KG1 (cell line): Measurements from ENCODE around the gene ZNF670.

Experiments used
- DNase-seq: peaks from one replicate; lab custom pipeline; 2025; lab: John Stamatoyannopoulos, UW

ZNF670 gene

GRCh38 chr1:247103859-247104591 lies 25.4 kb upstream of the ZNF670 start, which contains the start of gene ZNF669:
Gene ZNF669, minus strand, starts transcription at chr1:247104356. Its CDS starts 157 bp downstream, at chr1:247104199.
- peak; percentile 83 for DNase-seq

- no peak for DNase-seq
Observed at GRCh38 chr1:247102381-247102780, 23.8 kb upstream of the ZNF670 start.

DNA sequence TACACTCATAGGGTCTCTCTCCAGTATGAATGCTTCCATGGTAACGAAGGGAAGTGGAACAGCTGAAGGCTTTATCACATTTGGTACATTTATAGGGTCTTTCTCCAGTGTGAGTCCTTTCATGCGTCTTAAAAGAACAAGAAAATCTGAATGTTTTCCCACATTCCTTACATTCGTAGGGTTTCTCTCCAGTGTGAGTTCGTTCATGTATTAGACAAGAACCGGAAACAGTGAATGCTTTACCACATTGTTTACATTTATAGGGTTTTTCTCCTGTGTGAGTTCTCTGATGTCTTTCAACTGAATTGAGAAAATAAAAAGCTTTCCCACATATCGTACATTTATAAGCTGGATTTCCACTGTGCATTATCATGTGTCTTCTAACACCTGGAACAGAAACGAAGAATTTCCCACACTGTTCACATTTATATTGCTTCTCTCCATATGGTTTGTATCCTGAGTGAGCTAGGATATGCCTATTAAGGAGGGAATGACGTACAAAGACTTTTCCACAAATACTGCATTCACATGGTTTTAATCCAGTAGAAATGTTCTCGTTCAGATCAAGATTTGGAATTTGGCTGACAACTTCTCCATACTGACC lies 22.2 kb upstream of the ZNF670 start:
- no peak for DNase-seq

GRCh38 chr1:247096958-247097357 lies 18.3 kb upstream of the ZNF670 start:
- no peak for DNase-seq

GRCh38 chr1:247096544-247096943 lies 17.9 kb upstream of the ZNF670 start:
- no peak for DNase-seq

DNA sequence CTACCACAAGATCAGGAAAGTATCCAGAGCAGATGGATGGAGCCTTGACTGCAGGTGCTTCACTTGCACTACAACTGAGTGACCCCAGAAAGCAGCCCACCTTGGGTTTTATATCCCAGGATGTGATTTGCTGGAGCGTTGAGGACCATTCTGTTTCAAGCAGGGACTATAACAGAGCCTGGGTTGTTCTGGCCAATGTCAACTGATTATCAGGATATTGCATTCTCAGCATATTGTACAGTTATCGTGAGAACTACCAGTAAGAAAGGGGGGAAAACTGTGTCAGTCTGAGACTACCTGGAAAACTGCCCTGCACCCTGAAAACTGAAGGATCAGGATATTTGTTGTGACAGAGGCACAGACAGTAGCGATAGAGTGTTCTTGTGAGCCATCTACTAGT lies 17.5 kb upstream of the ZNF670 start:
- DNase-seq: no peak

- DNase-seq: no peak
Observed at GRCh38 chr1:247090455-247090854, 11.8 kb upstream of the ZNF670 start.

- no peak for DNase-seq
Observed at GRCh38 chr1:247089616-247090375, 11.2 kb upstream of the ZNF670 start.

DNA sequence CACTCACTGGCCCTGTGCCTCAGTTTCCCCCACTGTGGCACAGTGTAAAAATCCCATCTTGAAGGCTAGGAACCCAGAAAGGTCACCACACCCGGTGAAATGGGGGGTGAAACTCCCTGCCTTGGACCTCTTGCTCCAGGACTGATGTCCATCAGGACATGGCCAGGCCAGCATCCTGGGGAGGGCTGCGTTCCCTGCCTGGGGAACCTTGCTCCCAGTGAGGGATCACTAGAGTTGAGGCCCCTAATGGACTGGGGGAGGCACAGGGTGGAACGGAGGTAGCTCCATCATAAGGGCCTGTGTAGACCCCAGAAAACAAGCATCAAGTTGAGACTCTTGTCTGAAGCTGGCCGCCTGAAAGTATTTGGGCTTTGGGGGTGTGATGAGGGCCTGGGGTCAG lies 10.4 kb upstream of the ZNF670 start:
- no peak for DNase-seq

DNA sequence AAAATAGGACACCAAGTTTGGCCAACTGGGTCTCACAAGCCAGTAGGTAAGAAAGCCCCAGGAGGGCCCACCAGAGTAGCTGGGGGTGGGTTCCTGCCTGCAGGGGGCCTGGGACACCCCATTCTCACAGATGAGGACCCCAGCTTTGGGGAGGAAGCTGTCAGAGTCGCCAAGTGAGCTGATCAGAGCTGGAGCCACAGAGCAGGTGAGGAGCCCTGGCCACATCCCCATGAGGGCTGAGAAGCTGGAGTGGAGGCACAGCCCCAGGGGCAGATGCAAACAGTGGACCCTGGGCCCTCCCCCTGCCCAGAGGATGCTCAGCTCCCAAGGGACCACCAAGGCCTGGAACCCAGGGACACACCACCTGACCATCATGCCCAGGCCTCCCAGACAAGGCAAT lies 8.6 kb upstream of the ZNF670 start:
- no peak for DNase-seq

- no peak for DNase-seq
Observed at GRCh38 chr1:247085310-247085709, 6.7 kb upstream of the ZNF670 start.

- no peak for DNase-seq
Observed at GRCh38 chr1:247084771-247085170, 6.2 kb upstream of the ZNF670 start.

DNA sequence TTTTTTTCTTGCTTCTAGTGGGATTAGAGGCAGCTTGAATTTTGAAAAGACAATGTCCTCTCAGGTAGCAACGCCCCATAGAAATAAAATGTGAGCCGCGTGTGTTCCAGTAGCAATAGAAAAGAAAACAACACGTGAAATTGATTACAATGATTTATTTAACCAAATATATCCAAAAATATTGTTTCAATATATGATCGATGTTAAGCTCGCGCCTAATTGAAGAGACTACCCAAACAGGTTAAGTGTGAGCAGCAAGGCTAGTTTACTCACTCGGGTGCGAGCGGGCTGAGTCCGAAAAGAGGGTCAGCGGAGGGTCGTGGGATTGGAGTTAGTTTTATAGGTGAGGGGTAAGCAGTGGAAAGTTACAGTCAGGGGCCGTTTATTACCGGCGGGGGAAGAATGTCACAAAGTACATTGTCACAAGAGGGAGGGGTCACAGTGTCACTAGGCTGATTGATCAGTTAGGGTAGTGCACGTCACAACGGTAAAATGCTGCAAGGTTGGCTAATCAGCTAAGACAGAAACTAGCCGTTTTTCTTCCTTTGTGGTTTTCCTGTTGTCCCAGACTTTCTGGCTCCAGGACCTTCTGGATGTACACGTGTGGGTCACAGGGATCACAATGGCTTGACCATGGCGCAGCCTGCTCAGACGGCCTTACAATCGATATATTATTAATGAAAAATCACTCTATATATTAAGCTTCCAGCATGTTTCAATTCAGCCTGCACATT lies 697 bp upstream of the ZNF670 start:
- no peak for DNase-seq

DNA sequence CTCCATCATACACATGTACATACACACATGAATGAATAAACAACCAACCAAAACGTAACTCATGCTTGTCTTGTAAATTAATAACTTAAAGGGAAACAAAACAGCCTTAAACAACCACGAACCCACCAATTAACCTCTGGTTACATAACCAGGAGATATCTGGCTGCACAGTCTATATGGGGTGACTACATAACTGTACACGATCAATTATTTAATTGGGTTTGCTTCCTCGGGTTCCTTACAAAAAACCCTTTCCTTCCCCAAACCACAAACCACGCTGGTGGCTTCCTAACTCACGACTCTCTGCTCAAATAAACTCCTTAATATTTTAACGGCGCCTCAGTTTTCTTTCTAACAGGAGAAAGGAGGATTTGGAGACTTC lies 744 bp downstream of the ZNF670 start:
- no peak for DNase-seq

GRCh38 chr1:247077213-247077612 lies 1.4 kb downstream of the ZNF670 start:
- no peak for DNase-seq

DNA sequence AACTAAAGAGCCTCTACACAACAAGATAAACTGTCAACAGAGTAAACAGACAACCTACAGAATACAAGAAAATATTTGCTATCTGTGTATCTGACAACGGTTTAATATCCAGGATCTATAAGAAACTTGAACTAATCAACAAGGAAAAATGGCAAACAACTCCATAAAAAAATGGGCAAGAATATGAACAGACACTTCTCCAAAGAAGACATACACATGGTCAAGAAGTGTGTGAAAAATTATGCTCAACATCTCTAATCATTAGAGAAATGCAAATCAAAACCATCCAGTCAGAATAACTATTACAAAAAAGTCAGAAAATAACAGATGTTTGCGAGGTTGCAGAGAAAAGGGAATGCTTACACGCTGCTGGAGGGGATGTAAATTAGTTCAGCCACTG lies 8.0 kb downstream of the ZNF670 start:
- no peak for DNase-seq

GRCh38 chr1:247064304-247064703 lies 14.3 kb downstream of the ZNF670 start:
- DNase-seq: no peak

DNA sequence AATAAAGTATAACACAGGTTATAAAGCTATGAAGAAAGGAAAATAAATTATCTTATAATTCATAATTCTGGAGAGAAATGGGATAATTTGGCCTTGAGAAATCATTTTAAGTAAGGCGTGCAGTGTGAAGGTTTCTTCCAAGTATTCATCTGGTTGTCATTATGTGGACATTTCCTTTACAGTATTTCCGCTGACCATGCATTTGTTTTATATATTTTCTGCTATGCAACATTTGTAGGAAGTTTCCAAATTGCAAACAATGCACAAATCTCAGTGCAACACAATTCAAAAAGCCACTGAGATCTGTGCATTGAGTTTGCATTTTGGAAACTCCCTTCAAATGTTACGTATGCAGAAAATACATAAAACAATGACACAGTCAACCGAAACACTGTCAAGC lies 17.8 kb downstream of the ZNF670 start:
- no peak for DNase-seq

DNA sequence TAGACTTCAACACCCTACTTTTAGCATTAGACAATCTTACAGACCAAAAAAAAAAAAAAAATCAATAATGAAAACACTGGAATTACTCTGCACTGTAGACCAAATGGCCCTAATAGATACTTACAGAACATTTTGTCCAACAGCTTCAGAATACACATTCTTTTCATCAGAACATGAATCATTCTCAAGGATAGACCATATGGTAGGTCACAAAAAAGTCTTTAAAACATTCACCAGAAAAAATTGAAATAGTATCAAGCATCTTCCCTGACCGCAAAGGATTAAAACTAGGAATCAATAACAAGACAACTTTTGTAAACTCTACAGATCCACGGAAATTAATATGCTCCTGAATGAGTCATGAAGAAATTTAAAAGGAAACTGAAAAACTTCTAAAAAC lies 22.5 kb downstream of the ZNF670 start:
- no peak for DNase-seq

DNA sequence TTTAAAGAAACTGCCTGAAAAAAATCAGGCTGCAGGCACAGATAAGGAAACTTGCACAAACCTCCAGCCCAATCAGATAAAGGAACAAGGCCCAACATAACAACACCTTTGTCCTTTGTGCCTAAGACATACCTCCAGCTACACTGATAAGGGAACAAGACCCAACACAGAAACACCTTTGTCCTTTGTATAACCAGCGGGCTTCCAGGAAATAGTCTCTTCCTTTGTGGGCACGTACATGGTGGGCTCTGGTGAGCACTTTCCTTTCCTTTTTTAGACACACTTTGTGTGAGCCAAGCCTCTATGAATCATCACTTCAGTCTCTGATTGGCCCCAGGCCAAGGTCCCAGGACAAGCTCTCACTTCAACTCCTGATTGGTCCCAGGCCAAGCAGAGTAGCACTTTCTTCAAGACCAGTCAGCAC lies 23.6 kb downstream of the ZNF670 start:
- DNase-seq: peak; percentile 28

DNA sequence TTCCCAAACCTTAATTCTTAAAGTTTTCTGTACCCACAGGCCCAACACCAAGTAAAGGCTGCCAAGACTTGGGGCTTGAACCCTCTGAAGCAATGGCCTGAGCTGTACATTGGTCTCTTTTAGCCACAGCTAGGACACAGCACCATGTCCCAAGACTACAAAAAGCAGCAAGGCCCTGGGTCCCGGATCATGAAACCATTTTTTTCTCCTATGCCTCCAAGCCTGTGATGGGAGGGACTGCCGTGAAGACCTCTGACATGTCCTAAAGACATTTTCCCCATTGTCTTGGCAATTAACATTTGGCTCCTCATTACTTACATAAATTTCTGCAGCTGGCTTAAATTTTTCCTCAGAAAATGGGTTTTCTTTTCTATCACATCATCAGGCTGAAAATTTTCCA lies 30.9 kb downstream of the ZNF670 start:
- DNase-seq: no peak

GRCh38 chr1:247047260-247047659 lies 31.4 kb downstream of the ZNF670 start:
- DNase-seq: no peak
